Gastroesophageal sphincter (tissue), 4 donors: ENCODE results near the gene LIMS2. TPM values are rescaled to one million over a fixed set of nuclear protein-coding genes. Genes with fewer than 3 reads are reported as not detected.

Source experiments
- ATAC-seq: fragments of 150-250 bp; one replicate; pipeline ENCODE4 v1.9.1; 2016; ENCODE audit warnings: mild to moderate bottlenecking, moderate library complexity
- H3K27ac ChIP-seq, 4 donors: fragments of 200-600 bp; sonication (generic) in 3 of 4; 1 replicate in 3 of 4; 2 replicates in 1 of 4; pipeline ENCODE4 v1.5.1; 2016 to 2019
- H3K27me3 ChIP-seq: fragments of 200-600 bp; sonication (generic); one replicate; pipeline ENCODE4 v1.5.1; 2019
- H3K36me3 ChIP-seq, 2 donors: fragments of 200-600 bp; sonication (generic); one replicate each; pipeline ENCODE4 v1.5.1; 2019; ENCODE audit warnings: control low read depth in 1 of 2
- H3K4me1 ChIP-seq, 3 donors: fragments of 200-600 bp; sonication (generic); 1 replicate in 2 of 3; 2 replicates in 1 of 3; pipeline ENCODE4 v1.5.1; 2016 to 2019; ENCODE audit warnings: control low read depth in 2 of 3
- H3K4me3 ChIP-seq, 2 donors: fragments of 200-600 bp; sonication (generic); one replicate each; pipeline ENCODE4 v1.5.1; 2019; ENCODE audit warnings: mild to moderate bottlenecking in 1 of 2, moderate library complexity in 1 of 2
- H3K9me3 ChIP-seq, 3 donors: fragments of 200-600 bp; sonication (generic); one replicate each; pipeline ENCODE4 v1.5.1; 2017 to 2019; ENCODE audit warnings: control low read depth in 2 of 3
- EP300 ChIP-seq: sonication (generic); formaldehyde crosslinking; IDR thresholded peaks from one replicate; pipeline ENCODE4 v1.6.1; 2017; ENCODE audit warnings: antibody characterized with exemption, mild to moderate bottlenecking
- POLR2A ChIP-seq, 2 donors: fragments of 450-650 bp; IDR thresholded peaks; one replicate each; pipeline ENCODE4 v1.6.1; 2017; ENCODE audit warnings: antibody characterized with exemption in 2 of 2, mild to moderate bottlenecking in 2 of 2, moderate library complexity in 1 of 2
- POLR2AphosphoS5 ChIP-seq: sonication (generic); formaldehyde crosslinking; IDR thresholded peaks from one replicate; pipeline ENCODE4 v1.6.1; 2017; ENCODE audit warnings: antibody characterized with exemption
- WGBS, 2 donors: methylation state at CpG; one replicate each; pipeline ENCODE4 v1.1.5; 2018; ENCODE audit warnings: low coverage in 1 of 2; 5-methylcytosine and 5-hydroxymethylcytosine counted together
- total RNA-seq, 4 donors: library from RNA; depleted of rRNA; stranded (reverse); fragments of >200 nt; gene quantifications; one replicate each; pipeline ENCODE4 v1.1.0, GENCODE V29; 2016
- TF ChIP-seq, protein P1 (sequence below), 4 experiments: fragments of 200-600 bp in 2 of 4; fragments of 450-650 bp in 2 of 4; sonication (generic) in 1 of 4; IDR thresholded peaks; one replicate each; pipeline ENCODE4 v1.5.1; 2017 to 2019; ENCODE audit warnings: antibody characterized with exemption in 4 of 4, mild to moderate bottlenecking in 2 of 4, moderate library complexity in 2 of 4

Gene LIMS2
- total RNA-seq, 4 donors from 2014 or later, result 81.4 to 275 (median 124) TPM

- TF ChIP-seq POLR2A (IDR thresholded peaks at IDR 0.05), result no peak
- TF ChIP-seq, protein P1, sequence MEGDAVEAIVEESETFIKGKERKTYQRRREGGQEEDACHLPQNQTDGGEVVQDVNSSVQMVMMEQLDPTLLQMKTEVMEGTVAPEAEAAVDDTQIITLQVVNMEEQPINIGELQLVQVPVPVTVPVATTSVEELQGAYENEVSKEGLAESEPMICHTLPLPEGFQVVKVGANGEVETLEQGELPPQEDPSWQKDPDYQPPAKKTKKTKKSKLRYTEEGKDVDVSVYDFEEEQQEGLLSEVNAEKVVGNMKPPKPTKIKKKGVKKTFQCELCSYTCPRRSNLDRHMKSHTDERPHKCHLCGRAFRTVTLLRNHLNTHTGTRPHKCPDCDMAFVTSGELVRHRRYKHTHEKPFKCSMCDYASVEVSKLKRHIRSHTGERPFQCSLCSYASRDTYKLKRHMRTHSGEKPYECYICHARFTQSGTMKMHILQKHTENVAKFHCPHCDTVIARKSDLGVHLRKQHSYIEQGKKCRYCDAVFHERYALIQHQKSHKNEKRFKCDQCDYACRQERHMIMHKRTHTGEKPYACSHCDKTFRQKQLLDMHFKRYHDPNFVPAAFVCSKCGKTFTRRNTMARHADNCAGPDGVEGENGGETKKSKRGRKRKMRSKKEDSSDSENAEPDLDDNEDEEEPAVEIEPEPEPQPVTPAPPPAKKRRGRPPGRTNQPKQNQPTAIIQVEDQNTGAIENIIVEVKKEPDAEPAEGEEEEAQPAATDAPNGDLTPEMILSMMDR (IDR thresholded peaks at IDR 0.05), result no peak
- TF ChIP-seq EP300, result no peak
- TF ChIP-seq POLR2AphosphoS5, result no peak
- ATAC-seq, result no peak
Observed at GRCh38 chr2:127628767-127629614, 46.3 kb downstream of the LIMS2 start.

DNA sequence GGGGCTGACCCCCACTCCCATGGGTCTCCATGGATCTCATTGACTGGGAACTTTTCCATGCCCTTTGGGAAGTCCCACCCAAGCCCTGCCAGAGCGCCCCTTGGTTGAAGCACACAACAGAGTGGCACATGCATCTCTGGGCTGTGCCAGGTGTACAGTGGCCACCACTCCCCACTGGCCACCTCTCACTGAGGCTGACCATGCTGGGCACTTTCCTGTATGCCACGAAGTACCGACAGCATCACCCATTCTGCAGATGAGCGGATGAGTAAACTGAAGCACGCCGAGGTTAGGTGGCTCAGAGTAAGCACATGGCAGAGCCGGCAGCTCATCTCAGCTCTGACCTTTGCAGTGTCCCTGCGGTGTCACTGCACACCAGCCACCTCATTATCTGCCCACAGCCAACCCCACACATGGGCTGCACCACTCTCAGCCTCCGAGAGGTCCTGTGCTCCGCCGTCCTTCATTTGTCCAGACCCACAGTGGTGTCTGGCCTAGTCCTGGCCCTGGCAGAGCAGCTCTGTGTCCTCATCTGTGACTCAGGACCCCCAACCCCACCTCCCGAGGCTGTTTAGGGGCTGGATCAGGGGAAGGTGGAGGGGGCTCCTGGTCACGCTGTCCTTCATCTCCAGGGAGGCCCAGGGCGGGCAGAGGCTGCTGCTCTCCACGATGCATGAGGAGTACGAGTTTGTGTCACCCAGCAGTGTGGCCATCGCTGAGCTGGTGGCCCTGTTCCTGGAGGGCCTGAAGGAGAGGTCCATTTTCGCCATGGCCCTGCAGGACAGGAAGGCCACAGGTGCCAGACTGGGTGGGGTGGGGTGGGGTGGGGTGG is 47.4 kb downstream of the LIMS2 start:
- no peaks in the 10 kb centered on the region for H3K9me3 ChIP-seq
- H3K27ac ChIP-seq, result no peak overlapping the region
- no peak for TF ChIP-seq POLR2A (IDR thresholded peaks at IDR 0.05)
- TF ChIP-seq, protein P1 (IDR thresholded peaks at IDR 0.05), result no peak
- TF ChIP-seq POLR2AphosphoS5, result no peak
- TF ChIP-seq EP300, result no peak
- H3K27me3 ChIP-seq, result peaks cover 56% of the 10 kb centered on the region
- H3K4me1 ChIP-seq, result peaks cover 0 to 34% (median 10%) of the 10 kb centered on the region in 3 donors
- ATAC-seq, result no peak
- no peak overlapping the region for H3K4me3 ChIP-seq
- H3K36me3 ChIP-seq, result no peaks in the 10 kb centered on the region
- WGBS, 2 donors, result no CpG with 5 or more reads among the region's 18 CpGs

More at GRCh38 chr2:127628767-127629614, 46.3 kb downstream of the LIMS2 start:
- H3K27ac ChIP-seq, result no peak overlapping the region
- no peaks in the 10 kb centered on the region for H3K36me3 ChIP-seq
- H3K27me3 ChIP-seq, result peaks cover 46% of the 10 kb centered on the region
- WGBS, 2 donors, result 16% methylated on average over 4 of the region's 17 CpGs; no CpG with 5 or more reads in 1 of the 2 donors
- H3K4me3 ChIP-seq, result no peak overlapping the region
- no peaks in the 10 kb centered on the region for H3K9me3 ChIP-seq
- peaks cover 0 to 44% (median 14%) of the 10 kb centered on the region in 3 donors for H3K4me1 ChIP-seq

- Histone ChIP-seq H3K27me3 (peaks cover 64% of the 10 kb centered on the region), H3K36me3 (no peaks in the 10 kb centered on the region), H3K4me3 (no peak overlapping the region), H3K9me3 (no peaks in the 10 kb centered on the region), H3K4me1 (peaks cover 0 to 26% (median 3%) of the 10 kb centered on the region in 3 donors), H3K27ac (no peak overlapping the region)
- TF ChIP-seq, protein P1 (IDR thresholded peaks at IDR 0.05), result no peak
- TF ChIP-seq EP300, result no peak
- TF ChIP-seq POLR2A (IDR thresholded peaks at IDR 0.05), result no peak
- no peak for TF ChIP-seq POLR2AphosphoS5
- 69% methylated on average over 6 of the region's 28 CpGs; no CpG with 5 or more reads in 1 of the 2 donors for WGBS, 2 donors
- ATAC-seq, result no peak
Observed at GRCh38 chr2:127626917-127627739, 48.2 kb downstream of the LIMS2 start.

DNA sequence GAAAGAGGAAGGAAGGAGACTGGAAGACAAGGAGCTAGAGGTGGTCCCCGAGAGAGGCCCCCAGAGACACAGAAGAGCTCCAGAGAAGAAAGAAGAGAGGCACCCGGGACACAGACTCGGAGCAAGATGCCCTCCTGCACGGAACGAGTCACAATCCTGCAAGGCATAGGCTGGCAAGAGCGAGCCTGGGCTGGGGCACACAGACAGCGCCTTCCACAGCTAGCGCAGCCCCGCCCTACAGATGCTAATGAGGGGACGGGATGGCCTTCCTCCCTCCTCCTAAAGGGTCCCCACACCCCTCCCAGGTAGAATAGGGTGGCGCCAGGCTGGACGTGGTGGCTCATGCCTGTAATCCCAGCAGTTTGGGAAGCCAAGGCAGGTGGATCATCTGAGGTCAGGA is 49.2 kb downstream of the LIMS2 start:
- no peak for ATAC-seq
- WGBS, 2 donors, result 41 to 66% methylated on average over 2 to 7 of the region's 12 CpGs
- Histone ChIP-seq H3K4me3 (no peak overlapping the region), H3K4me1 (peaks cover 0 to 16% (median 2%) of the 10 kb centered on the region in 3 donors), H3K9me3 (no peaks in the 10 kb centered on the region), H3K36me3 (no peaks in the 10 kb centered on the region), H3K27me3 (peaks cover 72% of the 10 kb centered on the region), H3K27ac (no peak overlapping the region)
- TF ChIP-seq, protein P1 (IDR thresholded peaks at IDR 0.05), result no peak
- TF ChIP-seq EP300, result no peak
- no peak for TF ChIP-seq POLR2A (IDR thresholded peaks at IDR 0.05)
- TF ChIP-seq POLR2AphosphoS5, result no peak
